Testis (tissue), 5 donors: Measurements from ENCODE around the gene ISOC2. TPM values are rescaled to one million over a fixed set of nuclear protein-coding genes. Genes with fewer than 3 reads are reported as not detected.
A peak's percentile ranks its signal among the peaks of the same experiment; 100 is the strongest.

ENCODE experiments used
- DNase-seq: peaks from one replicate; pipeline ENCODE4 v3.0.0-alpha.2; 2019
- H3K27ac ChIP-seq, 2 donors: fragments of 200-600 bp; sonication (generic); one replicate each; pipeline ENCODE4 v1.5.1; 2019
- H3K27me3 ChIP-seq: fragments of 200-600 bp; sonication (generic); one replicate; pipeline ENCODE4 v1.5.1; 2019
- H3K36me3 ChIP-seq: fragments of 200-600 bp; sonication (generic); one replicate; pipeline ENCODE4 v1.5.1; 2017; ENCODE audit warnings: low read depth; ENCODE audit errors: missing control alignments
- H3K4me1 ChIP-seq: fragments of 200-600 bp; sonication (generic); one replicate; pipeline ENCODE4 v1.5.1; 2019
- H3K4me3 ChIP-seq, 2 donors: fragments of 200-600 bp; sonication (generic); one replicate each; pipeline ENCODE4 v1.5.1; 2017 to 2019
- H3K9me3 ChIP-seq: fragments of 200-600 bp; sonication (generic); one replicate; pipeline ENCODE4 v1.5.1; 2017
- POLR2A ChIP-seq: fragments of 450-650 bp; IDR thresholded peaks from one replicate; pipeline ENCODE4 v1.6.1; 2017; ENCODE audit warnings: antibody characterized with exemption, mild to moderate bottlenecking, moderate library complexity
- WGBS, 2 donors: methylation state at CpG; one replicate each; pipeline ENCODE4 v1.1.5; 2018; 5-methylcytosine and 5-hydroxymethylcytosine counted together
- intact Hi-C: fragments of 100-400 bp; cut with DNase I; formaldehyde crosslinking; loops from one replicate; pipeline ENCODE4 v1.15.1; 2023; ENCODE audit warnings: low total_unique reads
- long read RNA-seq, 2 donors: transcript quantifications; one replicate each; lab custom pipeline, GENCODE V29; 2026
- polyA plus RNA-seq: library from polyadenylated mRNA; stranded (reverse); fragments of 350-450 nt; fragmentation: Illumina TruSeq; extraction: RNeasy Lipid Tissue Mini Kit (QIAGEN cat#74804); gene quantifications from one replicate; pipeline ENCODE4 v1.2.3, GENCODE V29; 2014; ENCODE audit warnings: low read depth, low replicate concordance; ENCODE audit not compliant: insufficient read depth
- total RNA-seq, 2 donors: library from RNA; depleted of rRNA; stranded (reverse); fragments of >200 nt; gene quantifications; one replicate each; pipeline ENCODE4 v1.2.3, GENCODE V29; 2016
- TF ChIP-seq, protein P1 (sequence below), 3 experiments: fragments of 450-650 bp in 2 of 3; fragments of 200-600 bp in 1 of 3; sonication (generic) in 1 of 3; IDR thresholded peaks; one replicate each; pipeline ENCODE4 v1.5.1; 2016 to 2019; ENCODE audit warnings: antibody characterized with exemption in 3 of 3, mild to moderate bottlenecking in 2 of 3, moderate library complexity in 1 of 3

ISOC2 gene, protein sequence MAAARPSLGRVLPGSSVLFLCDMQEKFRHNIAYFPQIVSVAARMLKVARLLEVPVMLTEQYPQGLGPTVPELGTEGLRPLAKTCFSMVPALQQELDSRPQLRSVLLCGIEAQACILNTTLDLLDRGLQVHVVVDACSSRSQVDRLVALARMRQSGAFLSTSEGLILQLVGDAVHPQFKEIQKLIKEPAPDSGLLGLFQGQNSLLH
- 10 to 100 TPM; 79.1 to 98.5 TPM for total RNA-seq
- 107 TPM for polyA plus RNA-seq
- long read RNA-seq, donor 1, transcript ISOC2-202 (6 exons, 998 nt) = major isoform, 31 of 58 reads
- long read RNA-seq, donor 1, transcript ISOC2-203 (5 exons, 1,566 nt) = minor isoform, 5 of 58 reads
- long read RNA-seq, donor 1, partial matches to known transcripts = 18 of 58 reads
- long read RNA-seq, donor 1, other reads (novel, unspliced or antisense) = 0 of 58 reads
- long read RNA-seq, donor 2, transcript ISOC2-202 (6 exons, 998 nt) = major isoform, 21 of 31 reads
- long read RNA-seq, donor 2, partial matches to known transcripts = 6 of 31 reads
- long read RNA-seq, donor 2, other reads (novel, unspliced or antisense) = 0 of 31 reads

DNA sequence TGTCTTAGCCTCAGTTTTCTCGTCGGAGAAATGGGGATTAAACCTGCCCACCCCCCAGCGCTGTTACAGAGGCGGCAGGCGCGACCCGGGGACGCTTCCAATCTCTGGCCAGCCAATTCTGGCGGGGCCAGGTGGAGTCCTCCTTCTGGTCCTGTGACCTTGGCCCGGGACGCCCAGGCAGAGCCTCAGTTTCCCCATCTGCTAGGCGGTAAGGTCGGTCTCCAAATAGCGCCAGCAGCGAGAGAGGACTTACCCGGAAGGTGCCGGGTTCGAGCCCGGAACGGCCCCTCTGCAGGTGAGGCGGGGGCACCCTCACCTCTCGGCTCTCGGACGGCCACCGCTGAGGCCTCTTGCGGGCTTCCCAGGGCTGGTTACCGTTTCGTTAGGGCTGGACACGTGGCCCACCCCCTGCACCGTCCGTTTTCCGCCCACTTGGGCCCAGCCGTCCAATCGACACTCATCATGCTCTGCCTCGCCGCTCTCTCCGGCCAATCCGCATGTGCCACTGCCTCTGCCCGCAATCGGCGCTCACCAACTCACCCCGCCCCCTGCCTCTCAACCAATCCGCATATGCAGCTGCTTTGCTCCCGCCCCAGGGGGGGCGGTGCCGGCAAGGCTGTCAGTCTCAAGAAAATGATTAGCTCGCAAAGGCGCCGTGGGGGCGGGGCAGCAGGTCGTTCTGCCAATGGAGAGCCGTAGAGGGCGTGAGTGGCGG is at the start of gene ISOC2:
Gene ISOC2 (minus strand): TSS at position 384 of the 715 bp plus-strand sequence. CDS start 5,156 bp downstream, outside the sequence.
- Histone ChIP-seq H3K36me3 (no peaks in the 10 kb centered on the region), H3K9me3 (no peaks in the 10 kb centered on the region), H3K27ac (peak within 1 kb of the TSS; percentile 95 to 96), H3K4me1 (peaks cover 24% of the 10 kb centered on the region), H3K4me3 (peak within 1 kb of the TSS; percentile 67 to 77), H3K27me3 (no peaks in the 10 kb centered on the region)
- intact Hi-C loops = no loop called here
- 0 to 1% methylated on average over 3 to 53 of the region's 54 CpGs for WGBS, 2 donors
- peak; percentile 100 for DNase-seq
- no peak for TF ChIP-seq POLR2A
- TF ChIP-seq, protein P1, sequence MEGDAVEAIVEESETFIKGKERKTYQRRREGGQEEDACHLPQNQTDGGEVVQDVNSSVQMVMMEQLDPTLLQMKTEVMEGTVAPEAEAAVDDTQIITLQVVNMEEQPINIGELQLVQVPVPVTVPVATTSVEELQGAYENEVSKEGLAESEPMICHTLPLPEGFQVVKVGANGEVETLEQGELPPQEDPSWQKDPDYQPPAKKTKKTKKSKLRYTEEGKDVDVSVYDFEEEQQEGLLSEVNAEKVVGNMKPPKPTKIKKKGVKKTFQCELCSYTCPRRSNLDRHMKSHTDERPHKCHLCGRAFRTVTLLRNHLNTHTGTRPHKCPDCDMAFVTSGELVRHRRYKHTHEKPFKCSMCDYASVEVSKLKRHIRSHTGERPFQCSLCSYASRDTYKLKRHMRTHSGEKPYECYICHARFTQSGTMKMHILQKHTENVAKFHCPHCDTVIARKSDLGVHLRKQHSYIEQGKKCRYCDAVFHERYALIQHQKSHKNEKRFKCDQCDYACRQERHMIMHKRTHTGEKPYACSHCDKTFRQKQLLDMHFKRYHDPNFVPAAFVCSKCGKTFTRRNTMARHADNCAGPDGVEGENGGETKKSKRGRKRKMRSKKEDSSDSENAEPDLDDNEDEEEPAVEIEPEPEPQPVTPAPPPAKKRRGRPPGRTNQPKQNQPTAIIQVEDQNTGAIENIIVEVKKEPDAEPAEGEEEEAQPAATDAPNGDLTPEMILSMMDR (IDR thresholded peaks at IDR 0.05) = peak in 1 of 3 experiments; percentile 1

DNA sequence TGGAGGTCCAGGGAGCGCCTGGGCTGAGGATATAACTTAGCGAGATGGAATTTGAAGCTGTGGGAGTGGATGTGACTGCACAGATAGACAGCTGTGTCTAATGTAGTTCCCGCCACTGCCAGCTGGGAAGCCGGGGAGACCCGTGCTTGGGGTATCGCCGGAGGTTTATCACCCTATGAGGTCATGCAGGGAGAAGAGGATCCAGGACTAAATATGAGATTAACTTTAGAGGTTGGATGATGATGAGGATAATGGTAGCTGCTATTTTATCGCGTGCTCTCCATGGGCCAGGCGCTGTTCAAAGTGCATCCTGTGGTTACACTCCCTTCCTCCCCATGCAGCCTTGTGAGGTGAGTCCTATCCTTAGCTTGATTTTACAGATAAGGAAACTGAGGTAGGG is 46.7 kb upstream of the ISOC2 start:
- no peak overlapping the region for H3K27ac ChIP-seq
- H3K4me1 ChIP-seq = no peaks in the 10 kb centered on the region
- no peak for TF ChIP-seq POLR2A
- TF ChIP-seq, protein P1 (IDR thresholded peaks at IDR 0.05) = no peak
- 72 to 81% methylated on average over 10 of the region's 10 CpGs for WGBS, 2 donors
- intact Hi-C loops = no loop called here
- DNase-seq = no peak
- H3K27me3 ChIP-seq = no peaks in the 10 kb centered on the region
- no peaks in the 10 kb centered on the region for H3K36me3 ChIP-seq
- H3K4me3 ChIP-seq = no peak overlapping the region
- H3K9me3 ChIP-seq = no peaks in the 10 kb centered on the region

DNA sequence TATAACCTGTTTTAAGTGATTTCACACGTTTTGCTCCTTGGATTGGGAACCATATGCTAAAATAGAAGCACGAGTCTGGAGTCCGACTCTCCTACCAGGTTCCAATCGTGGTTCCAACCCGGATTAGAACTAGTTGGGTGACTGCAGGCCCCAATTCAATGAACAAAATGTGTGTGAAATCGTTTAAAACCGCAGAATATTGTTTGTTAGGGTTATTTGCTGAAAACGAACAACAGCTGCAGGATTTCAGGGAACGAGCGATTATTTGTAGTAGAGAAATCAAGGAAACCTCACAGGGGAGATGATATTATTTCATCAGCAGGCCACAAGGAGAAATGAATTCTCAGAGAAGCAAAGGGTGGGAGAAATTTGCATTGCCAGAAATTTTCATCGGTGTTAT is 43.5 kb upstream of the ISOC2 start:
- Histone ChIP-seq H3K4me3 (no peak overlapping the region), H3K27ac (no peak overlapping the region), H3K27me3 (no peaks in the 10 kb centered on the region), H3K4me1 (no peaks in the 10 kb centered on the region), H3K36me3 (no peaks in the 10 kb centered on the region), H3K9me3 (no peaks in the 10 kb centered on the region)
- TF ChIP-seq, protein P1 (IDR thresholded peaks at IDR 0.05) = no peak
- TF ChIP-seq POLR2A = no peak
- no peak for DNase-seq
- 68 to 75% methylated on average over 11 of the region's 11 CpGs for WGBS, 2 donors
- intact Hi-C loops = no loop called here

DNA sequence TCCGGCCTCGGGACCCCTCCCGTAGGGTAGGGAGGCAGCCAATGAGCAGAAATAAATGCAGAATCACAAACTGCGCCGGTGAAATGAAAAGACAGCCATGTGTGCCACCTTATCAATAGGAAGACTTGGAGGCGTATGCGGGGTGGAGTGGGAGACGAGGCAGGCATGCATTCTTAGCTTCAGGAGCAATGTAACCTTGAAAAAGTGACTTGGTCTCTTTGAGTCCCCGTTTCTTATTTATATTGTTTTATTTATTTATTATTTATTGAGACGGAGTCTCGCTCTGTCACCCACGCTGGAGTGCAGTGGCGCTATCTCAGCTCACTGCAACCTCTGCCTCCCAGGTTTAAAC is 42.8 kb upstream of the ISOC2 start:
- TF ChIP-seq, protein P1 (IDR thresholded peaks at IDR 0.05) = no peak
- TF ChIP-seq POLR2A = no peak
- Histone ChIP-seq H3K36me3 (no peaks in the 10 kb centered on the region), H3K27ac (no peak overlapping the region), H3K9me3 (no peaks in the 10 kb centered on the region), H3K4me1 (no peaks in the 10 kb centered on the region), H3K4me3 (peak overlapping the region; percentile 42 to 47), H3K27me3 (no peaks in the 10 kb centered on the region)
- intact Hi-C loops = no loop called here
- 35 to 41% methylated on average over 13 of the region's 13 CpGs for WGBS, 2 donors
- DNase-seq = no peak
